Choroid plexus epithelial cell (primary cell): Measurements from ENCODE around the gene PARP16.
"Not testable (repeated sequence)": the region's sequence is repeated elsewhere in the genome, so short reads cannot be mapped to it uniquely, and the experiment has no call there.

Experiments
- DNase-seq: peaks from one replicate; pipeline ENCODE4 v3.0.0-alpha.2; 2010; ENCODE audit warnings: low read depth
- H3K4me3 ChIP-seq: 2 replicates; pipeline ENCODE4 v1.5.1; 2011; ENCODE audit warnings: low read depth, mild to moderate bottlenecking, control low read depth, low read length, moderate library complexity
- CTCF ChIP-seq: conservative IDR thresholded peaks from 2 replicates; pipeline ENCODE4 v1.5.1; 2011; ENCODE audit warnings: low read depth, mild to moderate bottlenecking, control low read depth, inconsistent platforms, low read length, moderate library complexity

The PARP16 gene

GRCh38 chr15:65277015-65277414, 9.7 kb downstream of the PARP16 start:
- no peak for DNase-seq
- H3K4me3 ChIP-seq: no peak overlapping the region
- TF ChIP-seq CTCF: no peak

GRCh38 chr15:65275728-65276126, 11.0 kb downstream of the PARP16 start:
- no peak for TF ChIP-seq CTCF
- no peak for DNase-seq
- H3K4me3 ChIP-seq: no peak overlapping the region

GRCh38 chr15:65275104-65275727, 11.5 kb downstream of the PARP16 start:
- DNase-seq: no peak
- no peak overlapping the region for H3K4me3 ChIP-seq
- no peak for TF ChIP-seq CTCF

- peak; percentile 94 for DNase-seq
- peak; percentile 95 for TF ChIP-seq CTCF
- not testable (repeated sequence) for H3K4me3 ChIP-seq
Measured at GRCh38 chr15:65270811-65271545, 15.7 kb downstream of the PARP16 start.

GRCh38 chr15:65268411-65268810, 18.3 kb downstream of the PARP16 start:
- DNase-seq: no peak
- no peak overlapping the region for H3K4me3 ChIP-seq
- no peak for TF ChIP-seq CTCF

- DNase-seq: no peak
- H3K4me3 ChIP-seq: no peak overlapping the region
- TF ChIP-seq CTCF: no peak
Measured at GRCh38 chr15:65266469-65266868, 20.2 kb downstream of the PARP16 start.
